AG04449 (cell line): ENCODE results near the gene RAPGEF3.

Source experiments
- CTCF ChIA-PET: fragments of 350-600 bp; formaldehyde crosslinking; extraction: SDS; loops from one replicate; lab custom pipeline; 2021; ENCODE audit warnings: antibody characterized with exemption; lab: Yijun Ruan, JAX
- POLR2A ChIA-PET: fragments of 400-600, 350-600 bp; formaldehyde crosslinking; extraction: SDS; loops from one replicate; lab custom pipeline; 2020; ENCODE audit warnings: antibody characterized with exemption, inconsistent platforms; lab: Yijun Ruan, JAX
- DNase-seq: peaks from one replicate; pipeline ENCODE4 v3.0.0-alpha.2; 2010; ENCODE audit warnings: low read depth, low spot score
- H3K4me3 ChIP-seq: 2 replicates; pipeline ENCODE4 v1.5.1; 2011; ENCODE audit warnings: low read depth, mild to moderate bottlenecking, control low read depth, low read length
- CTCF ChIP-seq: IDR thresholded peaks from one replicate; pipeline ENCODE4 v1.5.1; 2011; ENCODE audit warnings: mild to moderate bottlenecking, moderate library complexity, low read length, control low read depth, inconsistent platforms; ENCODE audit not compliant: insufficient read depth; ENCODE audit errors: missing control alignments

RAPGEF3 gene

GRCh38 chr12:47772094-47772660 lies 13.5 kb upstream of the RAPGEF3 start:
- ChIA-PET POLR2A (interaction anchor here (1.1 kb wide), 1 partner anchor 13 kb away, joined by 5 read pairs; the partner anchor contains the start of gene RAPGEF3), CTCF (interaction anchor here (0.8 to 19.6 kb wide), 8 partner anchors 10 to 325 kb away, joined by 3 to 1419 read pairs (median 156); partner anchors contain the start of genes ENDOU and RAPGEF3)
- H3K4me3 ChIP-seq, result no peak overlapping the region
- DNase-seq, result no peak
- TF ChIP-seq CTCF, result no peak

GRCh38 chr12:47771304-47771703 lies 12.6 kb upstream of the RAPGEF3 start:
- H3K4me3 ChIP-seq, result no peak overlapping the region
- TF ChIP-seq CTCF, result no peak
- no peak for DNase-seq
- CTCF ChIA-PET, result interaction anchor here (0.8 to 19.6 kb wide), 6 partner anchors 9 to 63 kb away, joined by 3 to 1419 read pairs (median 314); partner anchors contain the start of genes ENDOU and RAPGEF3
- POLR2A ChIA-PET, result interaction anchor here (1.1 kb wide), 1 partner anchor 13 kb away, joined by 3 read pairs; the partner anchor contains the start of gene RAPGEF3

- TF ChIP-seq CTCF, result no peak
- CTCF ChIA-PET, result interaction anchor here (1.1 to 19.6 kb wide), 8 partner anchors 10 to 119 kb away, joined by 4 to 1419 read pairs (median 182); partner anchors contain the start of genes ENDOU and RAPGEF3
- H3K4me3 ChIP-seq, result no peak overlapping the region
- POLR2A ChIA-PET, result interaction anchor here (1.0 to 1.4 kb wide), 4 partner anchors 12 to 64 kb away, joined by 3 read pairs; partner anchors contain the start of genes RAPGEF3 and RPAP3
- DNase-seq, result no peak
Measured at GRCh38 chr12:47770086-47770726, 11.5 kb upstream of the RAPGEF3 start.

GRCh38 chr12:47769234-47770085 lies 10.8 kb upstream of the RAPGEF3 start:
- no peak for TF ChIP-seq CTCF
- ChIA-PET POLR2A (interaction anchor here (0.9 to 1.4 kb wide), 4 partner anchors 11 to 63 kb away, joined by 3 read pairs; partner anchors contain the start of genes RAPGEF3 and RPAP3), CTCF (interaction anchor here (1.1 to 19.6 kb wide), 9 partner anchors 11 to 180 kb away, joined by 4 to 1419 read pairs (median 63); partner anchors contain the start of genes ENDOU and RAPGEF3)
- H3K4me3 ChIP-seq, result no peak overlapping the region
- DNase-seq, result no peak

GRCh38 chr12:47768323-47768811 lies 9.7 kb upstream of the RAPGEF3 start:
- no peak overlapping the region for H3K4me3 ChIP-seq
- no peak for DNase-seq
- ChIA-PET CTCF (interaction anchor here (0.9 to 19.6 kb wide), 10 partner anchors 8 to 181 kb away, joined by 3 to 1419 read pairs (median 46); partner anchors contain the start of genes ENDOU and RAPGEF3), POLR2A (interaction anchor here (0.9 to 1.3 kb wide), 2 partner anchors 10 to 11 kb away, joined by 3 to 4 read pairs; partner anchors contain the start of gene RAPGEF3)
- TF ChIP-seq CTCF, result no peak
